ES-I3 (cell line): ENCODE results near the gene OR2D2.
"Not testable (repeated sequence)": the region's sequence is repeated elsewhere in the genome, so short reads cannot be mapped to it uniquely, and the experiment has no call there.

Source experiments
- H3K36me3 ChIP-seq: 2 replicates; pipeline ENCODE4 v1.6.1; 2013; ENCODE audit warnings: mild to moderate bottlenecking, low read length, control low read depth, moderate library complexity; ENCODE audit not compliant: insufficient read depth
- H3K4me1 ChIP-seq: 2 replicates; pipeline ENCODE4 v1.6.1; 2013; ENCODE audit warnings: mild to moderate bottlenecking, control low read depth, low read length; ENCODE audit not compliant: insufficient read depth
- H3K9ac ChIP-seq: 2 replicates; pipeline ENCODE4 v1.6.1; 2013; ENCODE audit warnings: low read depth, mild to moderate bottlenecking, low read length, moderate library complexity
- H3K9me3 ChIP-seq: 2 replicates; pipeline ENCODE4 v1.6.1; 2013; ENCODE audit warnings: mild to moderate bottlenecking, low read length, moderate library complexity; ENCODE audit not compliant: control insufficient read depth, insufficient read depth

Gene OR2D2

GRCh38 chr11:6900327-6900999 is 8.2 kb upstream of the OR2D2 start:
- no peak overlapping the region for H3K9ac ChIP-seq
- H3K36me3 ChIP-seq: no peaks in the 10 kb centered on the region
- H3K4me1 ChIP-seq: no peaks in the 10 kb centered on the region

DNA sequence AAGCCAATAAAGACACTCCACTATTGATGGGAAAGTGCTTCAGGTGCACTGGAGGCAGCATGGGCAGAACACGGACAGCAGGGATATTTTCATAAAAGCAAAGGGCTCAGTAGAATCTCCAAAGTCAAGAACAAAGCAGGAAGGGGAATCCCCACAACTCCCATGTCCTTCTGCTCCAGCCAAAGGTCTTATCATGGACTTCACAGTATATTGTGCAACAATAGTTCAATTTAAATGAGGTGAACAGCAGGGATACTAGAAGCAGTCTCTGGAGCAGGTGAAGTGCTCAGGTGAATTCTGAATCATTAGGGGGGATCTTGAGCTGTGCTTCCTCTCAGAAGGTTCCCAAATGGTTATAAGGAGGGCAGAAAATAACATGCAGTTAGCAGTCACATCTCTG is 6.6 kb upstream of the OR2D2 start:
- Histone ChIP-seq H3K4me1 (no peaks in the 10 kb centered on the region), H3K9me3 (no peaks in the 10 kb centered on the region), H3K9ac (no peak overlapping the region), H3K36me3 (no peaks in the 10 kb centered on the region)

More at GRCh38 chr11:6900327-6900999, 8.2 kb upstream of the OR2D2 start:
- H3K9me3 ChIP-seq: no peaks in the 10 kb centered on the region

DNA sequence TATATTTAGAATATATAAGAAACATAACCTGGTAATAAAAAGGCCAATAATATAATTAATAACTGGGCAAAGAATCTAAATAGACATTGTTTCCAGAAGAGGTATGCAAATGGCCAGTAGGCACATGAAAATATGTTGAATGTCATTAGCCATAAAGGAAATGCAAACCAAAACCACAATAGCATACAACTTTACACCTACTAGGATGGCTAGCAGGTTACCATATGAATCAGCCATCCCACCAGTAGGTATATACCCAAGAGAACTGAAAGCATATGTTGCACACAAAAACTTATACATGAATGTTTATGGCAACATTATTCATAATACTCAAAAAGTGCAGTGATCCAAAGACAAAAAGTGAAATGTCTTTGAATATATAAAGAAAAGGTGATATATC is 2.7 kb upstream of the OR2D2 start:
- H3K4me1 ChIP-seq: no peaks in the 10 kb centered on the region
- H3K36me3 ChIP-seq: no peaks in the 10 kb centered on the region
- H3K9ac ChIP-seq: no peak overlapping the region
- H3K9me3 ChIP-seq: no peaks in the 10 kb centered on the region

- no peak overlapping the region for H3K9ac ChIP-seq
- no peaks in the 10 kb centered on the region for H3K36me3 ChIP-seq
- no peaks in the 10 kb centered on the region for H3K9me3 ChIP-seq
- H3K4me1 ChIP-seq: no peaks in the 10 kb centered on the region
Measured at GRCh38 chr11:6894097-6894496, 1.8 kb upstream of the OR2D2 start.

DNA sequence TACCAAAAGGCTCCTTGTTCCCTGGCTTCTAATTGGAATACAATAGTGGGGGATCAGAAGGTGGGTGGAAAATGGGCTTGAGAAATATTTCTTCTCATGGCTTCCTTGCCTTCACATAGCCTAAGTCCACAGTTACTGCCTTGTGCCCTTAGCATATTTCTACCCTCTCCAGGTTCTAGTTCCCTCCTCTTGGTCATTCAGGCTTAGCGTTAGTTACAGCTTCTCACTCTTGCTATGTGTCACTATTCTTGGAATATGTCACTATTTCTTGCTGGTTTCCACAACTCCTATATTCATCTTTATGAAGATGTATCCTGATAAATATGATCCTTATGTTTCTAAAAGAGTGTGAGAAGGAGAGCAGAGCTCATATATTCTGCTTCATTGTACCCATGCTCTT is 2.5 kb downstream of the OR2D2 start:
- Histone ChIP-seq H3K9me3 (no peaks in the 10 kb centered on the region), H3K4me1 (no peaks in the 10 kb centered on the region), H3K36me3 (no peaks in the 10 kb centered on the region), H3K9ac (no peak overlapping the region)

DNA sequence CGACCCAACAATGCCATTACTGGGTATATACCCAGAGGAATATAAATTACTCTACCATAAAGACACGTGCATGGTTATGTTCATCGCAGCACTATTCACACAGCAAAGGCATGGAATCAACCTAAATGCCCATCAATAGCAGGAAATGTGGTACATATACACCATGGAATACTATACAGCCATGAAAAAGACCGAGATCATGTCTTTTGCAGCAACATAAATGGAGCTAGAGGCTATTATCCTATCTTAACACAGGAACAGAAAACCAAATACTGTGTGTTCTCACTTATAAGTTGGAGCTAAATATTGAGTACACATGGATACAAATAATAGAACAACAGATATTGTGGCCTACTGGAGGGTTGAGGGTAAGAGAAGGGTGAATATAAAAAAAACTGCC is 3.5 kb downstream of the OR2D2 start:
- Histone ChIP-seq H3K4me1 (peaks cover 3% of the 10 kb centered on the region; the same call in 1 of the 2 replicates), H3K36me3 (no peaks in the 10 kb centered on the region), H3K9me3 (no peaks in the 10 kb centered on the region), H3K9ac (no peak overlapping the region)

GRCh38 chr11:6887711-6888110 is 4.6 kb downstream of the OR2D2 start:
- H3K9ac ChIP-seq, H3K9me3 ChIP-seq, H3K36me3 ChIP-seq, H3K4me1 ChIP-seq: not testable (repeated sequence)

DNA sequence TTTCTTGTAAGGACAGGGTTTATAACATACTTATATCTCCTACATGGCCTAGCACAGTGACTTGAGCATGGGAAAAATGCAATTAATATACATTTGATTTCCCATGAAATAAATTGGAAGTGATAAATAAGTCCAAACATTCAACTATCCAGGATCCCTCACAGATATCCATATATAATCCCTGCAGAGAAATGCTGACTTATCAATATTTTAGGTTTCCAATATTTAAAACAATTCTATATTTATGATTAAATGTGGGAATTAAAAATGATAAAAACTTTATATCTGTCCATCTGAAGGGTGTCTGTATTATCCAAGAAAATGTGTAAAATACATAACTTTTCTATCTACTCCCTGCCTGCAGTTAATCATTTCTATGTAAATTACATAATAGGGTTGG is 9.5 kb downstream of the OR2D2 start:
- Histone ChIP-seq H3K4me1 (peaks cover 7% of the 10 kb centered on the region; the same call in 1 of the 2 replicates), H3K9me3 (no peaks in the 10 kb centered on the region)

DNA sequence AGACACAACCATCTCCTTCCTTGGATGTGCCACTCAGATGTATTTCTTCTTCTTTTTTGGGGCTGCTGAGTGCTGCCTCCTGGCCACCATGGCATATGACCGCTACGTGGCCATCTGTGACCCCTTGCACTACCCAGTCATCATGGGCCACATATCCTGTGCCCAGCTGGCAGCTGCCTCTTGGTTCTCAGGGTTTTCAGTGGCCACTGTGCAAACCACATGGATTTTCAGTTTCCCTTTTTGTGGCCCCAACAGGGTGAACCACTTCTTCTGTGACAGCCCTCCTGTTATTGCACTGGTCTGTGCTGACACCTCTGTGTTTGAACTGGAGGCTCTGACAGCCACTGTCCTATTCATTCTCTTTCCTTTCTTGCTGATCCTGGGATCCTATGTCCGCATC is 15.4 kb downstream of the OR2D2 start:
- no peaks in the 10 kb centered on the region for H3K4me1 ChIP-seq
- no peaks in the 10 kb centered on the region for H3K36me3 ChIP-seq
- H3K9ac ChIP-seq: no peak overlapping the region
- H3K9me3 ChIP-seq: no peaks in the 10 kb centered on the region

More for the DNA sequence above, 9.5 kb downstream of the OR2D2 start:
- H3K9ac ChIP-seq: no peak overlapping the region
- no peaks in the 10 kb centered on the region for H3K36me3 ChIP-seq

DNA sequence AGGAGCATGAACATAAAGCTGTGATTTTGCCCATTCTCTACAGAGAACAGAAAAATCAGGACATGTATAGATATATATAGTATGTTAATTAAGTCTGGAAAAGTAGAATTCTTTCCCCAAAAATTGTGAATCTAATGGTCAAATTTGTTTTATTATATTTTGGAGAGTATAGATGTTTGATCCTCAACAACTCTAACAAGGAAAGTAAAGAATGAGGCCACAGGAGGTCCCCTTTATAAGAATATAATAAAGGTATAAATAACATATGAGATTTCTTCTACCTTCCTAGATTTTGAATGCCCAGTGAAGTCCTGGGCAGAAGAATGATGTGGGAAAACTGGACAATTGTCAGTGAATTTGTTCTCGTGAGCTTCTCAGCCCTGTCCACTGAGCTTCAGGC is 16.0 kb downstream of the OR2D2 start, which contains the start of gene OR10A4:
Gene OR10A4 (plus strand): TSS at position 301 of the 400 bp plus-strand sequence. CDS start 23 bp downstream, at position 324.
- no peaks in the 10 kb centered on the region for H3K4me1 ChIP-seq
- no peak within 1 kb of the TSS for H3K9ac ChIP-seq
- H3K36me3 ChIP-seq: no peaks in the 10 kb centered on the region
- no peaks in the 10 kb centered on the region for H3K9me3 ChIP-seq

DNA sequence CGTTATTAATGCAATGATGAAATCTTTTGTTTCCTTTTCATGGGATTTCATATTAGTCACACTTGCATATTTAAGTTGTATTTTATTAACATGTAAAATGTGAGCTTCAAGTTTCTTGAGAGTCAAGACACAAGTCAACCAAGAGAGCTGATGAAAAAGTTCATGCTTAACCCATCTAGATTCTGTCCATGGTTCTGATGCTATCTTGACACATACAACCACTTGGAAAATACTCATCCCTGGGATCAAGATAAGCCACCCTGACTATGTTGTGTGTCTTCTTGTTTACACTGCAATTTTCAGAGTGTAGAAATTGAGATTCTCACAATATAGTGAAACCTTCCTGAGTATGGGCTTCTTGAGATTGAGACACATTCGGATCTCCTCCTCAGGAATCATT is 16.5 kb downstream of the OR2D2 start:
- no peaks in the 10 kb centered on the region for H3K4me1 ChIP-seq
- no peak overlapping the region for H3K9ac ChIP-seq
- H3K9me3 ChIP-seq: no peaks in the 10 kb centered on the region
- H3K36me3 ChIP-seq: no peaks in the 10 kb centered on the region

DNA sequence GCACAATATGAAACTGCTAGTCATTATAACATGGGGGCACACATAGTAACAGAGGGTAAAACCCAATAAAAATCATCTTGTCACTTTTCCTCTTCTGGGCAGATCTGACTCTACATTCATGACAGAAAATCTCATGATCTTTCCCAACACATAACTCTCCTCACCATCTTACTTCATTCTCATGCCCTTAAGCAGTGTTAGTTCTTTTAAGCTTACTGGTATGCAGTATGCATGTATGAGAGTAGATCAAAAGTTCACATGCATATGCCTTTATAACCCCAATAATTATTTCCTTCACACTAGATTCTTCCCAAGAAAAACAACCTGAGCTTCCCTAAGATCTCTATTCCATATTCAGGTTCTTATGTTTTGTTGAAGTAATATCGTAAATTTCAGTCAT is 21.0 kb downstream of the OR2D2 start:
- H3K9me3 ChIP-seq: no peaks in the 10 kb centered on the region
- no peaks in the 10 kb centered on the region for H3K4me1 ChIP-seq
- no peak overlapping the region for H3K9ac ChIP-seq
- no peaks in the 10 kb centered on the region for H3K36me3 ChIP-seq

- Histone ChIP-seq H3K4me1 (no peaks in the 10 kb centered on the region), H3K9ac (no peak overlapping the region), H3K9me3 (no peaks in the 10 kb centered on the region), H3K36me3 (no peaks in the 10 kb centered on the region)
Measured at GRCh38 chr11:6864438-6864837, 27.9 kb downstream of the OR2D2 start.

- Histone ChIP-seq H3K9ac (no peak within 1 kb of the TSS), H3K4me1 (no peaks in the 10 kb centered on the region), H3K9me3 (no peaks in the 10 kb centered on the region), H3K36me3 (no peaks in the 10 kb centered on the region)
Measured at GRCh38 chr11:6862961-6863360, 29.3 kb downstream of the OR2D2 start, which contains the start of gene OR10A2. Gene OR10A2 (plus strand): TSS chr11:6863057. CDS start chr11:6869755, 6,698 bp downstream.

- no peaks in the 10 kb centered on the region for H3K4me1 ChIP-seq
- no peaks in the 10 kb centered on the region for H3K36me3 ChIP-seq
- H3K9ac ChIP-seq: no peak overlapping the region
- H3K9me3 ChIP-seq: no peaks in the 10 kb centered on the region; the same call in 1 of the 2 replicates
Measured at GRCh38 chr11:6856871-6857270, 35.4 kb downstream of the OR2D2 start.
